ENCODE results near the gene FADS3.
A peak's percentile ranks its signal among the peaks of the same experiment; 100 is the strongest.

The FADS3 gene

DNA sequence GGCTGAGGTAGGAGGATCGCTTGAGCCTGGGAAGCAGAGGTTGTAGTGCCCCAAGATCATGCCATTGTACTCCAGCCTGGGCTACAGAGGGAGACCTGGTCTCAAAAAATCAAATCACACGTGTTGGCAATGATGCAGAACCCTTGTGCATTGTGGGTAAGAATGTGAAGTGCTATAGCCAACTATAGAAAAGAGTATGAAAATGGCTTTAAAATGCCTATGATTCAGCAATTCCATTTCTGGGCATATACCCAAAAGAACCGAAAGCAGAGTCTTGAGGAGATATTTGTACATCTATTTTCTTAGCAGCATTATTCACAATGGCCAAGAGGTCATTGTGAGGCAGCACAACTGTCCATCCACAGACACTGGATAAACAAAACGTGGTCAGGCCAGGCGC is 2.6 kb upstream of the FADS3 start:
- TF ChIP-seq, protein P1, sequence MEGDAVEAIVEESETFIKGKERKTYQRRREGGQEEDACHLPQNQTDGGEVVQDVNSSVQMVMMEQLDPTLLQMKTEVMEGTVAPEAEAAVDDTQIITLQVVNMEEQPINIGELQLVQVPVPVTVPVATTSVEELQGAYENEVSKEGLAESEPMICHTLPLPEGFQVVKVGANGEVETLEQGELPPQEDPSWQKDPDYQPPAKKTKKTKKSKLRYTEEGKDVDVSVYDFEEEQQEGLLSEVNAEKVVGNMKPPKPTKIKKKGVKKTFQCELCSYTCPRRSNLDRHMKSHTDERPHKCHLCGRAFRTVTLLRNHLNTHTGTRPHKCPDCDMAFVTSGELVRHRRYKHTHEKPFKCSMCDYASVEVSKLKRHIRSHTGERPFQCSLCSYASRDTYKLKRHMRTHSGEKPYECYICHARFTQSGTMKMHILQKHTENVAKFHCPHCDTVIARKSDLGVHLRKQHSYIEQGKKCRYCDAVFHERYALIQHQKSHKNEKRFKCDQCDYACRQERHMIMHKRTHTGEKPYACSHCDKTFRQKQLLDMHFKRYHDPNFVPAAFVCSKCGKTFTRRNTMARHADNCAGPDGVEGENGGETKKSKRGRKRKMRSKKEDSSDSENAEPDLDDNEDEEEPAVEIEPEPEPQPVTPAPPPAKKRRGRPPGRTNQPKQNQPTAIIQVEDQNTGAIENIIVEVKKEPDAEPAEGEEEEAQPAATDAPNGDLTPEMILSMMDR (IDR thresholded peaks at IDR 0.05; ENCODE audit: low read depth, low read length) = no peak
- no peak overlapping the region for H3K4me3 ChIP-seq (ENCODE audit: low read depth, low read length)
- in situ Hi-C loops (cut with HindIII; ENCODE audit: low sequenced_read_pairs) = no loop called here
- peak; percentile 91 for DNase-seq (ENCODE audit: low read depth, low spot score)

DNA sequence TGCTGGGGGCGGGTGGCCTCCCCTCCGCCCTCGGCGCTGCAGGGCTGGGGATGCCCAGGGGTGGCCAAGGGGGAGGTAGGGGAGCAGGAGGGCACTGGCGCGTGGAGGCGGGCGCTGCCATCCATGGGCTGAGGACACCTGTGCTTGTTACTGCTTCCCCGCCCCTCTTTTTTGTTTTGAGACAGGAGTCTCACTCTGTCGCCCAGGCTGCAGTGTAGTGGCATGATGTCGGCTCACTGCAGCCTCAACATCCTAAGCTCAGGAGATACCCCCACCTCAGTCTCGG is 683 bp upstream of the FADS3 start:
- no peak for DNase-seq (ENCODE audit: low read depth, low spot score)
- H3K4me3 ChIP-seq (ENCODE audit: low read depth, low read length) = peak overlapping the region; percentile 79
- in situ Hi-C loops (cut with HindIII; ENCODE audit: low sequenced_read_pairs) = no loop called here
- TF ChIP-seq, protein P1 (IDR thresholded peaks at IDR 0.05; ENCODE audit: low read depth, low read length) = peak; percentile 9

- TF ChIP-seq, protein P1 (IDR thresholded peaks at IDR 0.05; ENCODE audit: low read depth, low read length) = no peak
- peak; percentile 68 for DNase-seq (ENCODE audit: low read depth, low spot score)
- peak overlapping the region; percentile 79 for H3K4me3 ChIP-seq (ENCODE audit: low read depth, low read length)
- in situ Hi-C loops (cut with HindIII; ENCODE audit: low sequenced_read_pairs) = no loop called here
These were observed 615 bp downstream of the FADS3 start for GRCh38 chr11:61890529-61891330.

GRCh38 chr11:61889831-61890230 is 1.5 kb downstream of the FADS3 start:
- TF ChIP-seq, protein P1 (IDR thresholded peaks at IDR 0.05; ENCODE audit: low read depth, low read length) = no peak
- in situ Hi-C loops (cut with HindIII; ENCODE audit: low sequenced_read_pairs) = no loop called here
- no peak overlapping the region for H3K4me3 ChIP-seq (ENCODE audit: low read depth, low read length)
- DNase-seq (ENCODE audit: low read depth, low spot score) = no peak

DNA sequence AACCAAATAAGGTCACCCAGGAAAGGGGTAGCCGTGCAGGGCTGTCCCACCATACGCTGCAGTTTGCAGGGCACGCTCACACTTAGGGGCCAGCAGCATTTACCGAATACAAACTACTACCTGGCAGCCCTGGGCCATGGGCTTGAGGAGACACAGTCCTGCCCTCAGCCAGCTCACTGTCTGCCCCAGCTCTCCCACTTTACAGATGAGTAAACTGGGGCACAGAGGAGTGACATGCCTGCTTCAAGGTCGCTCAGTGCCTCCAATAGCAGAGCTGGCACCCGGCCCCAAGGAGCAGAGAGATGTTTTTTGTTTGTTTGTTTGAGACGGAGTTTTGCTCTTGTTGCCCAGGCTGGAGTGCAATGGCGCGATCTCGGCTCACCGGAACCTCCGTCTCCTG is 2.8 kb downstream of the FADS3 start:
- no peak overlapping the region for H3K4me3 ChIP-seq (ENCODE audit: low read depth, low read length)
- in situ Hi-C loops (cut with HindIII; ENCODE audit: low sequenced_read_pairs) = no loop called here
- TF ChIP-seq, protein P1 (IDR thresholded peaks at IDR 0.05; ENCODE audit: low read depth, low read length) = no peak
- DNase-seq (ENCODE audit: low read depth, low spot score) = no peak

DNA sequence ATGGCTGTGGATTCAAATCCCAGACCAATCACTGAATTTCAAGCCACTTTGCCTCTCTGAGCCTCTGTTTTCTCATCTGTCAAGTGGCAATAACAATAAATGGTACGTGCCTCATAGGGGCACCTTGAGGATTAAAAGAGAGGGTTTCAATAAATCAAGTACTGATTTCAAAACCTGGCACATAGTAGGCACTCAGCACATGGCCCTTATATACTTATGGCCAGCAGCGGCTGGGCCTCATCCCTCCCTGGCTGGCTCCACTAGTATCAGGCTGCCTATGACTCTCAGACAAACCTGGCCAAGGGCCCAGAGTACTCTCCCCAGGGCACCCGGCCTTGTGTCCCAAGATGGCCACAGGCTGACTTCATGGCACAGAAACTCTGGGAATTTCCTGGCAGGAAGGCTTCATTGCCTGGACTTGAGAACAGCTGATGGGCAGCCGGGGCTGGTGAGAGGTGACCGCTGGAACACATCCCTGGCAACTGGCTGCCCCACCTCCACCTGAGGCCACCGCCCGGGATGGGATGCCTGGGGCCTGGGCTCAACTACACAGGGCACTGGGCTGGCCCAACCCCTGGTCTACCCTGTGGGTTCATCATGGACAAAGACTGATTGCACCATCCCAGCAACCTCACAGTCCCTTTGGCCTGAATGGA is 3.4 kb downstream of the FADS3 start:
- H3K4me3 ChIP-seq (ENCODE audit: low read depth, low read length) = no peak overlapping the region
- peak; percentile 94 for DNase-seq (ENCODE audit: low read depth, low spot score)
- in situ Hi-C loops (cut with HindIII; ENCODE audit: low sequenced_read_pairs) = no loop called here
- TF ChIP-seq, protein P1 (IDR thresholded peaks at IDR 0.05; ENCODE audit: low read depth, low read length) = no peak
